T1000 (cell line): ENCODE data around the gene ITGAX.
"Not testable (repeated sequence)": the region's sequence is repeated elsewhere in the genome, so short reads cannot be mapped to it uniquely, and the experiment has no call there.

ENCODE experiments used
- DNase-seq: peaks from one replicate; lab custom pipeline; 2025; ENCODE audit warnings: mixed read lengths; lab: John Stamatoyannopoulos, UW

The ITGAX gene

GRCh38 chr16:31354394-31355291 is at the start of gene ITGAX:
TSS of gene ITGAX (plus strand) at chr16:31355176. CDS start at chr16:31355255, 79 bp downstream.
- DNase-seq = no peak

- no peak for DNase-seq
Observed at GRCh38 chr16:31305219-31305618, 49.8 kb upstream of the ITGAX start.

- DNase-seq = not testable (repeated sequence)
Observed at GRCh38 chr16:31308381-31308780, 46.6 kb upstream of the ITGAX start.

GRCh38 chr16:31322500-31322899 is 32.5 kb upstream of the ITGAX start:
- DNase-seq = no peak

- no peak for DNase-seq
Observed at GRCh38 chr16:31323959-31324629, 30.9 kb upstream of the ITGAX start.

- DNase-seq = no peak
Observed at GRCh38 chr16:31325171-31325570, 29.8 kb upstream of the ITGAX start.

GRCh38 chr16:31327646-31328225 is 27.2 kb upstream of the ITGAX start:
- DNase-seq = no peak

GRCh38 chr16:31328322-31329052 is 26.5 kb upstream of the ITGAX start:
- no peak for DNase-seq

- DNase-seq = no peak
Observed at GRCh38 chr16:31329671-31330552, 25.1 kb upstream of the ITGAX start.

GRCh38 chr16:31330553-31330890 is 24.5 kb upstream of the ITGAX start:
- no peak for DNase-seq

GRCh38 chr16:31331141-31331764 is 23.7 kb upstream of the ITGAX start:
- DNase-seq = no peak

- DNase-seq = no peak
Observed at GRCh38 chr16:31331807-31332301, 23.1 kb upstream of the ITGAX start.

- DNase-seq = no peak
Observed at GRCh38 chr16:31332544-31332943, 22.4 kb upstream of the ITGAX start.

- DNase-seq = no peak
Observed at GRCh38 chr16:31333686-31334649, 21.0 kb upstream of the ITGAX start.

GRCh38 chr16:31334934-31335333 is 20.0 kb upstream of the ITGAX start:
- DNase-seq = no peak

GRCh38 chr16:31335431-31335830 is 19.5 kb upstream of the ITGAX start:
- DNase-seq = no peak

GRCh38 chr16:31338166-31338685 is 16.8 kb upstream of the ITGAX start:
- not testable (repeated sequence) for DNase-seq

GRCh38 chr16:31344712-31345111 is 10.3 kb upstream of the ITGAX start:
- DNase-seq = no peak

GRCh38 chr16:31347445-31347844 is 7.5 kb upstream of the ITGAX start:
- no peak for DNase-seq
